B cell (primary cell): ENCODE data around the gene MYT1. TPM values are rescaled to one million over a fixed set of nuclear protein-coding genes. Genes with fewer than 3 reads are reported as not detected.

Experiments
- ATAC-seq: fragments of 200-7000 bp; cut with Tn5 transposase; one replicate; pipeline ENCODE4 v1.10.0; 2021; ENCODE audit warnings: low read depth, mild to moderate bottlenecking, moderate number of reproducible peaks, moderate library complexity
- CTCF ChIA-PET: fragments of 350-600 bp; sonication (Branson Sonifier 250); formaldehyde crosslinking; loops from one replicate; lab custom pipeline; 2021; ENCODE audit warnings: antibody characterized with exemption, inconsistent platforms; lab: Charles Lee
- POLR2A ChIA-PET: fragments of 350-600 bp; sonication (Branson Sonifier 250); formaldehyde crosslinking; loops from one replicate; lab custom pipeline; 2021; ENCODE audit warnings: antibody characterized with exemption; lab: Charles Lee
- DNase-seq: peaks from one replicate; pipeline ENCODE4 v3.0.0; 2013
- H2AFZ ChIP-seq: 2 replicates; pipeline ENCODE4 v1.6.1; 2012; ENCODE audit warnings: mild to moderate bottlenecking, low read depth, low read length; ENCODE audit not compliant: insufficient read depth, poor library complexity, severe bottlenecking
- H3K27ac ChIP-seq, 2 donors: 1 replicate in 1 of 2; 2 replicates in 1 of 2; pipeline ENCODE4 v1.5.1; 2012 to 2013; ENCODE audit warnings: low read length in 2 of 2, mild to moderate bottlenecking in 2 of 2, moderate library complexity in 1 of 2
- H3K27me3 ChIP-seq, 4 experiments: fragments of 200-600 bp in 1 of 4; sonication (generic) in 1 of 4; replicated peaks in 1 of 4; 1 replicate in 2 of 4; 2 replicates in 2 of 4; pipeline versions ENCODE4 v1.6.1 to v1.7.0; 2013 to 2016; ENCODE audit warnings: low read length in 3 of 4, mild to moderate bottlenecking in 2 of 4, mixed read lengths in 1 of 4, moderate library complexity in 1 of 4; ENCODE audit not compliant: insufficient read depth in 4 of 4, control insufficient read depth in 3 of 4; ENCODE audit errors: control extremely low read depth in 1 of 4
- H3K36me3 ChIP-seq, 2 experiments: replicated peaks in 1 of 2; 1 replicate in 1 of 2; 2 replicates in 1 of 2; pipeline versions ENCODE4 v1.6.1 to v1.7.1; 2013; ENCODE audit warnings: low read length in 1 of 2; ENCODE audit not compliant: insufficient read depth in 2 of 2, control insufficient read depth in 1 of 2; ENCODE audit errors: control extremely low read depth in 1 of 2, extremely low read depth in 1 of 2
- H3K4me1 ChIP-seq, 2 donors: fragments of 200-600 bp in 1 of 2; sonication (generic) in 1 of 2; 1 replicate in 1 of 2; 2 replicates in 1 of 2; pipeline versions ENCODE4 v1.5.1 to v1.6.1; 2013 to 2017; ENCODE audit warnings: low read length in 2 of 2; ENCODE audit not compliant: control insufficient read depth in 2 of 2, insufficient read depth in 2 of 2
- H3K4me2 ChIP-seq: replicated peaks from 2 replicates; pipeline ENCODE3; 2012; ENCODE audit warnings: mild to moderate bottlenecking, low read depth, low read length; ENCODE audit not compliant: poor library complexity, severe bottlenecking
- H3K4me3 ChIP-seq, 5 experiments: fragments of 200-600 bp in 1 of 5; sonication (generic) in 1 of 5; 1 replicate in 3 of 5; 2 replicates in 2 of 5; pipeline versions ENCODE4 v1.5.1 to v1.7.0; 2011 to 2016; ENCODE audit warnings: low read length in 4 of 5, mild to moderate bottlenecking in 4 of 5, low read depth in 2 of 5, control low read depth in 1 of 5, moderate library complexity in 1 of 5; ENCODE audit not compliant: insufficient read depth in 1 of 5; ENCODE audit errors: control extremely low read depth in 1 of 5, extremely low read depth in 1 of 5
- H3K79me2 ChIP-seq: fragments of 200-600 bp; sonication (generic); one replicate; pipeline ENCODE4 v1.6.0; 2016; ENCODE audit warnings: low read length; ENCODE audit not compliant: control insufficient read depth, insufficient read depth
- H3K9ac ChIP-seq: fragments of 200-600 bp; sonication (generic); 2 replicates; pipeline ENCODE4 v1.6.1; 2017; ENCODE audit warnings: mild to moderate bottlenecking, low read length, moderate library complexity
- H3K9me3 ChIP-seq, 3 donors: one replicate each; pipeline versions ENCODE4 v1.6.1 to v1.7.1; 2013; ENCODE audit warnings: low read length in 2 of 3; ENCODE audit not compliant: control insufficient read depth in 2 of 3, insufficient read depth in 1 of 3; ENCODE audit errors: control extremely low read depth in 1 of 3
- H4K20me1 ChIP-seq: 2 replicates; pipeline ENCODE4 v1.6.0; 2012; ENCODE audit warnings: mild to moderate bottlenecking, low read length; ENCODE audit not compliant: insufficient read depth, control insufficient read depth, poor library complexity, severe bottlenecking
- H3K27ac Mint-ChIP-seq: one replicate; pipeline ENCODE4 v1.8.0; 2021; ENCODE audit warnings: mixed read lengths
- H3K27me3 Mint-ChIP-seq: one replicate; pipeline ENCODE4 v1.8.0; 2021; ENCODE audit warnings: mixed read lengths
- H3K4me1 Mint-ChIP-seq: one replicate; pipeline ENCODE4 v1.8.0; 2021; ENCODE audit warnings: mixed read lengths
- H3K4me3 Mint-ChIP-seq: one replicate; pipeline ENCODE4 v1.8.0; 2021; ENCODE audit warnings: mixed read lengths
- H3K9me3 Mint-ChIP-seq: one replicate; pipeline ENCODE4 v1.8.0; 2022; ENCODE audit warnings: mixed read lengths; ENCODE audit not compliant: insufficient read depth
- EZH2 ChIP-seq: IDR thresholded peaks from 2 replicates; pipeline ENCODE4 v1.6.1; 2012; ENCODE audit warnings: borderline replicate concordance, low read depth, mild to moderate bottlenecking, moderate library complexity, low read length; ENCODE audit not compliant: insufficient read depth, poor library complexity, severe bottlenecking
- WGBS: methylation state at CpG from one replicate; pipeline ENCODE4 v1.1.5; 2013; ENCODE audit warnings: missing lambda C conversion rate; ENCODE audit not compliant: insufficient coverage; 5-methylcytosine and 5-hydroxymethylcytosine counted together
- intact Hi-C: fragments of 100-400 bp; cut with micrococcal nuclease; formaldehyde crosslinking; loops from one replicate; pipeline ENCODE4 v1.10.0; 2022
- polyA plus RNA-seq: library from polyadenylated mRNA; depleted of rRNA; stranded (reverse); fragments of >200 nt; gene quantifications from 2 replicates; pipeline ENCODE4 v1.2.3, GENCODE V29; 2012
- total RNA-seq, 2 donors: library from RNA; stranded (reverse); fragments of 120-200 nt in 1 of 2; gene quantifications; 1 replicate in 1 of 2; 2 replicates in 1 of 2; pipeline versions ENCODE4 v1.2.3 to v1.2.4, GENCODE V29; 2013 to 2022
- TF ChIP-seq, protein P1 (sequence below): fragments of 200-600 bp; IDR thresholded peaks from one replicate; pipeline ENCODE4 v1.8.0; 2022; ENCODE audit warnings: antibody characterized with exemption, mild to moderate bottlenecking

Gene MYT1
- total and polyA plus RNA-seq, 2 donors (not counting 1 experiment from before 2014, with no cell fraction given), result 0.49 to 42.2 TPM

DNA sequence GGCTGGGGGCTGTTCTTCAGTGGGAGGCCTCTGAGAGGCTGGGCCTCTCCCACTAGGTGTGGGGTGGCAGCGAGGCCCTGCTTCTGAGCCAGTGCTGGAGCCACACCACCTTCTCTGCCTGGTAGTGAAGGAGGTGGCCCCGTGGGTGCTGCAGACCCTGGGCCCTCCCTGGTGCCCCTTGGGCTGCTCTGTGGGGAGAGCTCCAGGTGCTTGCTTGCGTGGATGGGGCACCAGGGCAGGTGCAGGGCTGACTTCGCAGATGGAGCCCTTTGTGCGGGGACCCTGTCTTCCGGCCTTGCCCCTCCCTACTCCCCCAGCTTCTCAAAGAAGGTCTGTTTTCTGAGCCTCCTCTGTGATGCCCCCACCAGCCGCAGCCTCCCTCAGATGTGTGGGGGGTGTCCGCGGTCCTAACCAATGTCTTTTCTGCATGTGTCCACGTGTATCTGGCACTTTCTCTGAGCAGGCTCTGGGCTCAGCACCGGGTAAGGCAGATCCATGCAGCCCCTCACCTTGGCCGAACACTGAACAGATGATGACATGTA is 17.2 kb upstream of the MYT1 start:
- Histone ChIP-seq H3K4me3 (no peak overlapping the region), H4K20me1 (no peaks in the 10 kb centered on the region), H3K4me2 (no peak overlapping the region), H2AFZ (no peak overlapping the region), H3K79me2 (no peaks in the 10 kb centered on the region), H3K9me3 (peaks cover 0 to 40% (median 9%) of the 10 kb centered on the region in 3 donors), H3K27me3 (peaks cover 0 to 16% (median 0%) of the 10 kb centered on the region in 4 experiments), H3K4me1 (no peaks in the 10 kb centered on the region), H3K27ac (no peak overlapping the region), H3K9ac (no peak overlapping the region), H3K36me3 (no peaks in the 10 kb centered on the region)
- no peak overlapping the region for H3K27ac Mint-ChIP-seq
- ChIA-PET CTCF (no interaction called here), POLR2A (no interaction called here)
- intact Hi-C loops, result no loop called here
- peaks cover 5% of the 10 kb centered on the region for H3K9me3 Mint-ChIP-seq
- no peak for ATAC-seq
- no peak for DNase-seq
- 80% methylated on average over 11 of the region's 12 CpGs for WGBS
- peaks cover 2% of the 10 kb centered on the region for H3K27me3 Mint-ChIP-seq
- no peak overlapping the region for H3K4me3 Mint-ChIP-seq
- TF ChIP-seq, protein P1, sequence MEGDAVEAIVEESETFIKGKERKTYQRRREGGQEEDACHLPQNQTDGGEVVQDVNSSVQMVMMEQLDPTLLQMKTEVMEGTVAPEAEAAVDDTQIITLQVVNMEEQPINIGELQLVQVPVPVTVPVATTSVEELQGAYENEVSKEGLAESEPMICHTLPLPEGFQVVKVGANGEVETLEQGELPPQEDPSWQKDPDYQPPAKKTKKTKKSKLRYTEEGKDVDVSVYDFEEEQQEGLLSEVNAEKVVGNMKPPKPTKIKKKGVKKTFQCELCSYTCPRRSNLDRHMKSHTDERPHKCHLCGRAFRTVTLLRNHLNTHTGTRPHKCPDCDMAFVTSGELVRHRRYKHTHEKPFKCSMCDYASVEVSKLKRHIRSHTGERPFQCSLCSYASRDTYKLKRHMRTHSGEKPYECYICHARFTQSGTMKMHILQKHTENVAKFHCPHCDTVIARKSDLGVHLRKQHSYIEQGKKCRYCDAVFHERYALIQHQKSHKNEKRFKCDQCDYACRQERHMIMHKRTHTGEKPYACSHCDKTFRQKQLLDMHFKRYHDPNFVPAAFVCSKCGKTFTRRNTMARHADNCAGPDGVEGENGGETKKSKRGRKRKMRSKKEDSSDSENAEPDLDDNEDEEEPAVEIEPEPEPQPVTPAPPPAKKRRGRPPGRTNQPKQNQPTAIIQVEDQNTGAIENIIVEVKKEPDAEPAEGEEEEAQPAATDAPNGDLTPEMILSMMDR, result no peak
- no peak for TF ChIP-seq EZH2
- H3K4me1 Mint-ChIP-seq, result no peaks in the 10 kb centered on the region

DNA sequence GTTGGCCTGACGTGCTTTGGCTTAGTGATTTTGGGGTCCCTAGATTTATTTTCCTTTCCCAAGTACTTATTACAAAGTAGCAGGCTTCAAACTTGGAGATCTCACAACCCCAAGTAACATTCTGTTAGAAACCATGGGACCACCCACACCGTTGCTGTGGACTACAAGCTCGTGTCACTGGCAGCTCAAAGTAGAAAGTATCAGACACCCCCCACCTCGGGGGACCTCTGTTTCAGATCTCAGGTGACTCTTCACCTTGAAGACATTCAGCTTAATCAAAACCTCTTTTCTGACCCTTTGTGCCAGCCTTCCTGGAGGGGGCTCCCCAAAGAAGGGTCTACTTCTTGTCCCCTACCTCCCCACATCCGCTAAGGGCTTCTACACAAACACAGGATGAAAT is 15.7 kb upstream of the MYT1 start:
- H3K79me2 ChIP-seq, result no peaks in the 10 kb centered on the region
- Mint-ChIP-seq H3K27me3 (peaks cover 7% of the 10 kb centered on the region), H3K4me1 (no peaks in the 10 kb centered on the region)

More for the DNA sequence above, 15.7 kb upstream of the MYT1 start:
- Histone ChIP-seq H3K36me3 (no peaks in the 10 kb centered on the region), H3K27me3 (peaks cover 0 to 16% (median 0%) of the 10 kb centered on the region in 4 experiments), H3K4me3 (no peak overlapping the region), H3K9me3 (peaks cover 0 to 40% (median 9%) of the 10 kb centered on the region in 3 donors), H3K4me2 (no peak overlapping the region), H4K20me1 (no peaks in the 10 kb centered on the region), H2AFZ (no peak overlapping the region), H3K27ac (no peak overlapping the region), H3K4me1 (no peaks in the 10 kb centered on the region), H3K9ac (no peak overlapping the region)
- no peak for TF ChIP-seq EZH2
- TF ChIP-seq, protein P1, result no peak
- intact Hi-C loops, result no loop called here
- no peak overlapping the region for H3K27ac Mint-ChIP-seq
- H3K9me3 Mint-ChIP-seq, result peaks cover 5% of the 10 kb centered on the region
- no peak for ATAC-seq
- DNase-seq, result no peak
- CTCF ChIA-PET, result no interaction called here
- POLR2A ChIA-PET, result no interaction called here
- H3K4me3 Mint-ChIP-seq, result no peak overlapping the region
- 87% methylated on average over 5 of the region's 5 CpGs for WGBS
